HepG2 (cell line): Measurements from ENCODE around the gene LYRM7. TPM values are rescaled to one million over a fixed set of nuclear protein-coding genes. Genes with fewer than 3 reads are reported as not detected.

Experiments used
- ATAC-seq: fragments of 200-7000 bp; cut with Tn5 transposase; 3 replicates; pipeline ENCODE4 v1.9.1; 2020; ENCODE audit warnings: mild to moderate bottlenecking, moderate library complexity
- BruUV-seq: library from RNA; stranded (reverse); fragments of 400-500 nt; replicated peaks from 2 replicates; lab custom pipeline; 2021; lab: Mats Ljungman, UMichigan
- CTCF ChIA-PET: fragments of 300-600 bp; formaldehyde crosslinking; extraction: SDS; loops from one replicate; lab custom pipeline; 2021; ENCODE audit warnings: low total read pairs, inconsistent platforms, low intra/inter-chr PET ratio; lab: Yijun Ruan, JAX
- POLR2A ChIA-PET: fragments of 350-600 bp; sonication (Branson Sonifier 250); formaldehyde crosslinking; loops from one replicate; lab custom pipeline; 2020; ENCODE audit warnings: antibody characterized with exemption, inconsistent platforms; lab: Yijun Ruan, JAX
- DNase-seq: peaks from one replicate; pipeline ENCODE4 v3.0.0-alpha.2; 2015; ENCODE audit warnings: low spot score
- FAIRE-seq: peaks from 3 replicates; lab custom pipeline; 2011; peaks lifted over from hg19 to GRCh38; lab: Jason Lieb, UNC
- H2AFZ ChIP-seq: one replicate; pipeline ENCODE4 v1.6.1; 2011; ENCODE audit warnings: low read length, inconsistent platforms
- H3K27ac ChIP-seq: fragments of 300-600 bp; 3 replicates; pipeline ENCODE4 v1.8.0; 2011; ENCODE audit warnings: mixed run types, mild to moderate bottlenecking, mixed read lengths, low read length, inconsistent platforms; ENCODE audit not compliant: insufficient read depth; ENCODE audit errors: extremely low read length
- H3K27me3 ChIP-seq, 2 experiments: fragments of 200-600 bp in 1 of 2; 2 replicates in 1 of 2; 3 replicates in 1 of 2; pipeline versions ENCODE4 v1.6.0 to v1.8.0; 2011; ENCODE audit warnings: low read length in 2 of 2, mild to moderate bottlenecking in 2 of 2, moderate library complexity in 2 of 2, inconsistent platforms in 1 of 2; ENCODE audit not compliant: insufficient read depth in 2 of 2, control insufficient read depth in 1 of 2
- H3K36me3 ChIP-seq, 2 experiments: fragments of 200-600 bp in 1 of 2; replicated peaks in 1 of 2; 2 replicates in 1 of 2; 3 replicates in 1 of 2; pipeline versions ENCODE4 v1.5.1 to v1.8.0; 2011; ENCODE audit warnings: low read length in 2 of 2, inconsistent platforms in 1 of 2; ENCODE audit not compliant: insufficient read depth in 2 of 2, control insufficient read depth in 1 of 2
- H3K4me1 ChIP-seq: 2 replicates; pipeline ENCODE4 v1.5.1; 2012; ENCODE audit warnings: low read length, inconsistent platforms; ENCODE audit not compliant: insufficient read depth
- H3K4me2 ChIP-seq: 2 replicates; pipeline ENCODE4 v1.6.0; 2011; ENCODE audit warnings: low read depth, low read length, inconsistent platforms
- H3K4me3 ChIP-seq, 3 experiments: fragments of 200-600 bp in 1 of 3; sonication (generic), shearing (Covaris generic) in 1 of 3; replicated peaks in 1 of 3; 2 replicates each; pipeline ENCODE4 v1.5.1; 2011 to 2016; ENCODE audit warnings: low read length in 3 of 3, inconsistent platforms in 2 of 3, low read depth in 2 of 3, mild to moderate bottlenecking in 2 of 3, control low read depth in 1 of 3, mixed read lengths in 1 of 3; ENCODE audit not compliant: insufficient read depth in 1 of 3
- H3K79me2 ChIP-seq: one replicate; pipeline ENCODE4 v1.6.1; 2011; ENCODE audit warnings: low read length, inconsistent platforms; ENCODE audit not compliant: insufficient read depth
- H3K9ac ChIP-seq: 2 replicates; pipeline ENCODE4 v1.6.0; 2011; ENCODE audit warnings: mild to moderate bottlenecking, low read depth, low read length, inconsistent platforms; ENCODE audit not compliant: insufficient read depth
- H3K9me3 ChIP-seq: 2 replicates; pipeline ENCODE4 v1.5.1; 2012; ENCODE audit warnings: mild to moderate bottlenecking, low read length
- H4K20me1 ChIP-seq: 2 replicates; pipeline ENCODE4 v1.6.0; 2011; ENCODE audit warnings: inconsistent platforms, mild to moderate bottlenecking, low read length, moderate library complexity; ENCODE audit not compliant: insufficient read depth
- ASH2L ChIP-seq: fragments of 300-600, 200-600 bp; sonication (generic); IDR thresholded peaks from 2 replicates; pipeline ENCODE4 v1.7.0; 2017; ENCODE audit warnings: low read depth, mild to moderate bottlenecking, moderate library complexity, mixed read lengths, low read length; ENCODE audit not compliant: insufficient read length
- DZIP1 ChIP-seq: sonication (generic); formaldehyde crosslinking; IDR thresholded peaks from 2 replicates; pipeline ENCODE4 v1.5.0; 2020; ENCODE audit warnings: mild to moderate bottlenecking, missing genetic modification reagents
- GLI4 ChIP-seq: sonication (generic); formaldehyde crosslinking; IDR thresholded peaks from 2 replicates; pipeline ENCODE4 v1.5.1; 2020; ENCODE audit warnings: missing genetic modification reagents, mild to moderate bottlenecking, moderate library complexity, borderline replicate concordance
- HINFP ChIP-seq: sonication (generic); formaldehyde crosslinking; IDR thresholded peaks from 2 replicates; pipeline ENCODE4 v1.4.0; 2020; ENCODE audit warnings: low read depth, mild to moderate bottlenecking, missing genetic modification reagents
- KAT7 ChIP-seq: IDR thresholded peaks from 2 replicates; pipeline ENCODE4 v1.6.1; 2018; ENCODE audit warnings: borderline replicate concordance, missing compliant biosample characterization
- KMT2B ChIP-seq: IDR thresholded peaks from 2 replicates; pipeline ENCODE4 v1.6.1; 2016; ENCODE audit warnings: missing genetic modification reagents, missing compliant biosample characterization
- MIER3 ChIP-seq: IDR thresholded peaks from 2 replicates; pipeline ENCODE4 v1.6.1; 2016; ENCODE audit warnings: missing compliant biosample characterization, borderline replicate concordance
- SETDB1 ChIP-seq: sonication (generic); formaldehyde crosslinking; IDR thresholded peaks from 2 replicates; pipeline ENCODE4 v1.5.1; 2020; ENCODE audit warnings: missing genetic modification reagents, mild to moderate bottlenecking, borderline replicate concordance
- ZFP41 ChIP-seq: sonication (generic); formaldehyde crosslinking; IDR thresholded peaks from 2 replicates; pipeline ENCODE4 v1.4.0; 2020; ENCODE audit warnings: mild to moderate bottlenecking, missing genetic modification reagents, borderline replicate concordance
- ZNF234 ChIP-seq: sonication (generic); formaldehyde crosslinking; conservative IDR thresholded peaks from 2 replicates; pipeline ENCODE4 v1.5.1; 2020; ENCODE audit warnings: mild to moderate bottlenecking, missing genetic modification reagents
- ZNF558 ChIP-seq: sonication (generic); formaldehyde crosslinking; IDR thresholded peaks from 2 replicates; pipeline ENCODE4 v1.9.0; 2022; ENCODE audit warnings: mild to moderate bottlenecking, missing genetic modification reagents, borderline replicate concordance
- ZNF577 ChIP-seq: sonication (generic); formaldehyde crosslinking; IDR thresholded peaks from 2 replicates; pipeline ENCODE4 v1.4.0; 2020; ENCODE audit warnings: mild to moderate bottlenecking, low read depth, missing genetic modification reagents, borderline replicate concordance
- in situ Hi-C: cut with HindIII; loops from 2 replicates; pipeline ENCODE4 v1.10.0; 2017; ENCODE audit warnings: low pct_unique_long_range_greater_than_20kb; ENCODE audit not compliant: extremely low pct_ligation_motif_present
- intact Hi-C: fragments of 100-400 bp; cut with micrococcal nuclease; formaldehyde crosslinking; loops from one replicate; pipeline ENCODE4 v1.10.0; 2022; ENCODE audit not compliant: unreplicated experiment
- polyA plus RNA-seq, 8 experiments: library from polyadenylated mRNA; depleted of rRNA in 3 of 8; stranded (reverse) in 7 of 8; unstranded in 1 of 8; fragments of >200 nt; fragmentation: Illumina TruSeq in 4 of 8; extraction: Trizol in 4 of 8; gene quantifications; 2 replicates each; pipeline versions ENCODE4 v1.2.1 to v1.2.3, GENCODE V29; 2011 to 2016; ENCODE audit warnings: low read depth in 4 of 8, missing spikeins in 1 of 8, mixed read lengths in 1 of 8; ENCODE audit not compliant: insufficient read depth in 1 of 8
- total RNA-seq, 5 experiments: library from RNA; depleted of rRNA; stranded (reverse); fragments of >200 nt; fragmentation: Illumina TruSeq; extraction: Trizol; gene quantifications; 2 replicates each; pipeline ENCODE4 v1.2.3, GENCODE V29; 2016; ENCODE audit warnings: low read depth in 1 of 5
- TF ChIP-seq, protein P1 (sequence below): sonication (generic); formaldehyde crosslinking; IDR thresholded peaks from 2 replicates; pipeline ENCODE4 v1.4.0; 2020; ENCODE audit warnings: missing genetic modification reagents
- TF ChIP-seq, protein P2 (sequence below): sonication (generic); formaldehyde crosslinking; IDR thresholded peaks from 2 replicates; pipeline ENCODE4 v1.5.0; 2020; ENCODE audit warnings: mild to moderate bottlenecking, low read depth, missing genetic modification reagents, borderline replicate concordance
- TF ChIP-seq, protein P3 (sequence below): sonication (generic); formaldehyde crosslinking; IDR thresholded peaks from 2 replicates; pipeline ENCODE4 v1.4.0; 2020; ENCODE audit warnings: mild to moderate bottlenecking, missing genetic modification reagents
- TF ChIP-seq, protein P4 (sequence below): IDR thresholded peaks from 2 replicates; pipeline ENCODE4 v1.6.1; 2016; ENCODE audit warnings: missing genetic modification reagents, missing compliant biosample characterization

Gene LYRM7
- total and polyA plus RNA-seq, 2 of the 13 experiments (the other 11 are each of a cell fraction or from before 2014, with no cell fraction given), result 3.0 to 5.5 TPM

- H3K4me3 ChIP-seq, result no peak overlapping the region
- no peak overlapping the region for H3K27ac ChIP-seq
- POLR2A ChIA-PET, result no interaction called here
- in situ Hi-C loops (no loop called here), intact Hi-C loops (no loop called here)
- H3K9me3 ChIP-seq, result no peaks in the 10 kb centered on the region
- BruUV-seq, result no TSS peak
- H2AFZ ChIP-seq, result no peak overlapping the region
- no peaks in the 10 kb centered on the region for H3K36me3 ChIP-seq
- FAIRE-seq, result no peak
- H3K27me3 ChIP-seq, result peaks cover 0 to 2% of the 10 kb centered on the region in 2 experiments; a peak in 1 of 5 replicates
- no peaks in the 10 kb centered on the region for H4K20me1 ChIP-seq
- TF ChIP-seq, protein P1, sequence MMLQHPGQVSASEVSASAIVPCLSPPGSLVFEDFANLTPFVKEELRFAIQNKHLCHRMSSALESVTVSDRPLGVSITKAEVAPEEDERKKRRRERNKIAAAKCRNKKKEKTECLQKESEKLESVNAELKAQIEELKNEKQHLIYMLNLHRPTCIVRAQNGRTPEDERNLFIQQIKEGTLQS (CRISPR knock-in tag), result no peak
- TF ChIP-seq, protein P2, sequence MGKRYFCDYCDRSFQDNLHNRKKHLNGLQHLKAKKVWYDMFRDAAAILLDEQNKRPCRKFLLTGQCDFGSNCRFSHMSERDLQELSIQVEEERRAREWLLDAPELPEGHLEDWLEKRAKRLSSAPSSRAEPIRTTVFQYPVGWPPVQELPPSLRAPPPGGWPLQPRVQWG (CRISPR knock-in tag), result no peak
- no peak for TF ChIP-seq ZNF234 (CRISPR knock-in tag)
- TF ChIP-seq HINFP (CRISPR knock-in tag), result no peak
- no peak for TF ChIP-seq ZFP41 (CRISPR knock-in tag)
- no peak for TF ChIP-seq DZIP1
- TF ChIP-seq, protein P3, sequence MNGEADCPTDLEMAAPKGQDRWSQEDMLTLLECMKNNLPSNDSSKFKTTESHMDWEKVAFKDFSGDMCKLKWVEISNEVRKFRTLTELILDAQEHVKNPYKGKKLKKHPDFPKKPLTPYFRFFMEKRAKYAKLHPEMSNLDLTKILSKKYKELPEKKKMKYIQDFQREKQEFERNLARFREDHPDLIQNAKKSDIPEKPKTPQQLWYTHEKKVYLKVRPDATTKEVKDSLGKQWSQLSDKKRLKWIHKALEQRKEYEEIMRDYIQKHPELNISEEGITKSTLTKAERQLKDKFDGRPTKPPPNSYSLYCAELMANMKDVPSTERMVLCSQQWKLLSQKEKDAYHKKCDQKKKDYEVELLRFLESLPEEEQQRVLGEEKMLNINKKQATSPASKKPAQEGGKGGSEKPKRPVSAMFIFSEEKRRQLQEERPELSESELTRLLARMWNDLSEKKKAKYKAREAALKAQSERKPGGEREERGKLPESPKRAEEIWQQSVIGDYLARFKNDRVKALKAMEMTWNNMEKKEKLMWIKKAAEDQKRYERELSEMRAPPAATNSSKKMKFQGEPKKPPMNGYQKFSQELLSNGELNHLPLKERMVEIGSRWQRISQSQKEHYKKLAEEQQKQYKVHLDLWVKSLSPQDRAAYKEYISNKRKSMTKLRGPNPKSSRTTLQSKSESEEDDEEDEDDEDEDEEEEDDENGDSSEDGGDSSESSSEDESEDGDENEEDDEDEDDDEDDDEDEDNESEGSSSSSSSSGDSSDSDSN (CRISPR knock-in tag), result no peak
- no peak for TF ChIP-seq KMT2B (CRISPR knock-in tag)
- no peak for TF ChIP-seq ZNF558 (CRISPR knock-in tag)
- TF ChIP-seq ZNF577, result no peak
- TF ChIP-seq, protein P4, sequence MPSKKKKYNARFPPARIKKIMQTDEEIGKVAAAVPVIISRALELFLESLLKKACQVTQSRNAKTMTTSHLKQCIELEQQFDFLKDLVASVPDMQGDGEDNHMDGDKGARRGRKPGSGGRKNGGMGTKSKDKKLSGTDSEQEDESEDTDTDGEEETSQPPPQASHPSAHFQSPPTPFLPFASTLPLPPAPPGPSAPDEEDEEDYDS (CRISPR knock-in tag), result no peak
- TF ChIP-seq KAT7 (CRISPR knock-in tag), result no peak
- TF ChIP-seq SETDB1, result no peak
- TF ChIP-seq MIER3 (CRISPR knock-in tag), result no peak
- TF ChIP-seq GLI4 (CRISPR knock-in tag), result no peak
- TF ChIP-seq ASH2L, result no peak
- TF ChIP-seq, all 625 proteins: peak for 0
- no peaks in the 10 kb centered on the region for H3K79me2 ChIP-seq
- DNase-seq (no peak), ATAC-seq (no peak)
- CTCF ChIA-PET, result no interaction called here
- H3K4me1 ChIP-seq, result no peaks in the 10 kb centered on the region
- no peak overlapping the region for H3K9ac ChIP-seq
- no peak overlapping the region for H3K4me2 ChIP-seq
Measured at GRCh38 chr5:131221888-131222287, 51.1 kb downstream of the LYRM7 start.
